NCI-H510A treated with DMSO at 0.1 percent for 48 hours (cell line): ENCODE data around the gene SH3GLB1.
"Not testable (repeated sequence)": the region's sequence is repeated elsewhere in the genome, so short reads cannot be mapped to it uniquely, and the experiment has no call there.

ENCODE experiments used
- DNase-seq: peaks from one replicate; lab custom pipeline; 2025; lab: John Stamatoyannopoulos, UW

The SH3GLB1 gene

GRCh38 chr1:86704458-86704971 lies at the start of gene SH3GLB1:
SH3GLB1 (plus strand) TSS chr1:86704576; CDS start chr1:86704900, 324 bp downstream.
- peak; percentile 99 for DNase-seq

GRCh38 chr1:86658381-86658780 lies 46.0 kb upstream of the SH3GLB1 start:
- not testable (repeated sequence) for DNase-seq

- DNase-seq, result no peak
Observed at GRCh38 chr1:86666368-86666767, 38.0 kb upstream of the SH3GLB1 start.

GRCh38 chr1:86687595-86687994 lies 16.8 kb upstream of the SH3GLB1 start:
- peak; percentile 62 for DNase-seq

- DNase-seq, result no peak
Observed at GRCh38 chr1:86692641-86693040, 11.7 kb upstream of the SH3GLB1 start.

GRCh38 chr1:86695400-86695799 lies 9.0 kb upstream of the SH3GLB1 start:
- no peak for DNase-seq

GRCh38 chr1:86696522-86696921 lies 7.9 kb upstream of the SH3GLB1 start:
- DNase-seq, result no peak

GRCh38 chr1:86699186-86699585 lies 5.2 kb upstream of the SH3GLB1 start:
- DNase-seq, result no peak

GRCh38 chr1:86701731-86702130 lies 2.6 kb upstream of the SH3GLB1 start:
- no peak for DNase-seq

GRCh38 chr1:86702954-86703494 lies 1.4 kb upstream of the SH3GLB1 start:
- peak; percentile 84 for DNase-seq

GRCh38 chr1:86703696-86704457 lies 499 bp upstream of the SH3GLB1 start:
- peak; percentile 98 for DNase-seq

GRCh38 chr1:86704972-86705664 lies 742 bp downstream of the SH3GLB1 start:
- DNase-seq, result peak; percentile 63

- no peak for DNase-seq
Observed at GRCh38 chr1:86705665-86705985, 1.2 kb downstream of the SH3GLB1 start.

- DNase-seq, result no peak
Observed at GRCh38 chr1:86706018-86706635, 1.8 kb downstream of the SH3GLB1 start.

- no peak for DNase-seq
Observed at GRCh38 chr1:86708920-86709319, 4.5 kb downstream of the SH3GLB1 start.

GRCh38 chr1:86712088-86712860 lies 7.9 kb downstream of the SH3GLB1 start:
- no peak for DNase-seq

GRCh38 chr1:86713477-86713876 lies 9.1 kb downstream of the SH3GLB1 start:
- DNase-seq, result no peak

GRCh38 chr1:86714159-86714558 lies 9.8 kb downstream of the SH3GLB1 start:
- no peak for DNase-seq

GRCh38 chr1:86714561-86715244 lies 10.3 kb downstream of the SH3GLB1 start:
- DNase-seq, result no peak

GRCh38 chr1:86718786-86719185 lies 14.4 kb downstream of the SH3GLB1 start:
- DNase-seq, result no peak

GRCh38 chr1:86731416-86731815 lies 27.0 kb downstream of the SH3GLB1 start:
- no peak for DNase-seq
